H1 (cell line): ENCODE results near the gene RPL21. TPM values are rescaled to one million over a fixed set of nuclear protein-coding genes. Genes with fewer than 3 reads are reported as not detected.

Experiments used
- CTCF ChIA-PET: fragments of 300-600 bp; sonication (Branson Sonifier 250); formaldehyde crosslinking; loops from one replicate; lab custom pipeline; 2021; ENCODE audit not compliant: partially characterized antibody; lab: Charles Lee
- POLR2A ChIA-PET: fragments of 300-600 bp; sonication (Branson Sonifier 250); formaldehyde crosslinking; loops from one replicate; lab custom pipeline; 2021; ENCODE audit warnings: inconsistent platforms; ENCODE audit not compliant: partially characterized antibody; lab: Charles Lee
- DNase-seq, 2 experiments: peaks; one replicate each; pipeline versions ENCODE4 v3.0.0 to v3.0.0-alpha.2; 2010 to 2022; ENCODE audit warnings: low spot score in 2 of 2, low read depth in 1 of 2, mixed read lengths in 1 of 2
- FAIRE-seq: peaks from 2 replicates; lab custom pipeline; 2011; peaks lifted over from hg19 to GRCh38; lab: Jason Lieb, UNC
- H2AFZ ChIP-seq: 2 replicates; pipeline ENCODE4 v1.8.1; 2012; ENCODE audit warnings: low read length, inconsistent platforms
- H2AK5ac ChIP-seq: 2 replicates; pipeline ENCODE4 v1.6.1; 2013; ENCODE audit warnings: low read depth, low read length
- H2BK120ac ChIP-seq: replicated peaks from 2 replicates; pipeline ENCODE3; 2013; ENCODE audit warnings: low read depth, low read length, inconsistent platforms
- H2BK12ac ChIP-seq: 2 replicates; pipeline ENCODE4 v1.6.1; 2013; ENCODE audit warnings: low read depth, low read length
- H2BK15ac ChIP-seq: 2 replicates; pipeline ENCODE4 v1.6.1; 2013; ENCODE audit warnings: low read length
- H2BK20ac ChIP-seq: 2 replicates; pipeline ENCODE4 v1.6.1; 2013; ENCODE audit warnings: low read length
- H2BK5ac ChIP-seq: 2 replicates; pipeline ENCODE4 v1.6.1; 2013; ENCODE audit warnings: low read depth, low read length
- H3K14ac ChIP-seq: 2 replicates; pipeline ENCODE4 v1.6.1; 2013; ENCODE audit warnings: inconsistent platforms; ENCODE audit not compliant: insufficient read length
- H3K18ac ChIP-seq: 2 replicates; pipeline ENCODE4 v1.6.1; 2013; ENCODE audit warnings: low read length; ENCODE audit errors: extremely low read depth
- H3K23ac ChIP-seq: 2 replicates; pipeline ENCODE4 v1.6.1; 2013; ENCODE audit warnings: inconsistent platforms; ENCODE audit not compliant: insufficient read length
- H3K23me2 ChIP-seq: 2 replicates; pipeline ENCODE4 v1.6.1; 2013; ENCODE audit warnings: low read depth, low read length
- H3K27ac ChIP-seq: 2 replicates; pipeline ENCODE4 v1.6.1; 2011; ENCODE audit warnings: low read depth, low read length, inconsistent platforms
- H3K27me3 ChIP-seq, 4 experiments: replicated peaks in 1 of 4; 1 replicate in 1 of 4; 2 replicates in 3 of 4; pipeline versions ENCODE4 v1.6.1 to v1.8.1; 2011 to 2013; ENCODE audit warnings: low read length in 3 of 4, mild to moderate bottlenecking in 3 of 4, inconsistent platforms in 2 of 4, mixed read lengths in 2 of 4, moderate library complexity in 1 of 4; ENCODE audit not compliant: control insufficient read depth in 3 of 4, insufficient read depth in 3 of 4; ENCODE audit errors: extremely low read depth in 1 of 4
- H3K36me3 ChIP-seq, 4 experiments: 2 replicates each; pipeline versions ENCODE4 v1.6.1 to v1.8.1; 2011 to 2013; ENCODE audit warnings: mild to moderate bottlenecking in 4 of 4, low read length in 3 of 4, moderate library complexity in 2 of 4, control low read depth in 1 of 4, inconsistent platforms in 1 of 4; ENCODE audit not compliant: insufficient read depth in 4 of 4, control insufficient read depth in 2 of 4
- H3K4ac ChIP-seq: replicated peaks from 2 replicates; pipeline ENCODE3; 2013; ENCODE audit warnings: low read length, low read depth, mixed read lengths, inconsistent platforms; ENCODE audit not compliant: insufficient read length
- H3K4me1 ChIP-seq, 4 experiments: replicated peaks in 1 of 4; 1 replicate in 1 of 4; 2 replicates in 3 of 4; pipeline versions ENCODE4 v1.6.1 to v1.8.1; 2011 to 2013; ENCODE audit warnings: low read length in 3 of 4, inconsistent platforms in 2 of 4, mixed read lengths in 1 of 4; ENCODE audit not compliant: insufficient read depth in 4 of 4, control insufficient read depth in 3 of 4
- H3K4me2 ChIP-seq, 2 experiments: 2 replicates each; pipeline versions ENCODE4 v1.6.1 to v1.8.1; 2011 to 2013; ENCODE audit warnings: low read depth in 2 of 2, low read length in 2 of 2, control low read depth in 1 of 2, inconsistent platforms in 1 of 2, mild to moderate bottlenecking in 1 of 2; ENCODE audit not compliant: insufficient read depth in 1 of 2
- H3K4me3 ChIP-seq, 4 experiments: fragments of 200-600, 300-600 bp in 1 of 4; sonication (generic), shearing (Covaris generic), sonication (Bioruptor Twin) in 1 of 4; 2 replicates each; pipeline versions ENCODE4 v1.5.1 to v1.8.1; 2011 to 2016; ENCODE audit warnings: low read length in 4 of 4, low read depth in 3 of 4, control low read depth in 2 of 4, inconsistent platforms in 2 of 4, mild to moderate bottlenecking in 2 of 4, mixed read lengths in 1 of 4, moderate library complexity in 1 of 4; ENCODE audit not compliant: insufficient read depth in 2 of 4; ENCODE audit errors: extremely low read depth in 1 of 4
- H3K56ac ChIP-seq: replicated peaks from 2 replicates; pipeline ENCODE3; 2013; ENCODE audit warnings: low read depth, mild to moderate bottlenecking, mixed read lengths, low read length, inconsistent platforms; ENCODE audit not compliant: insufficient read length
- H3K79me1 ChIP-seq: 2 replicates; pipeline ENCODE4 v1.6.1; 2013; ENCODE audit warnings: low read depth, low read length, control low read depth
- H3K79me2 ChIP-seq, 2 experiments: 2 replicates each; pipeline versions ENCODE4 v1.6.1 to v1.8.1; 2012 to 2013; ENCODE audit warnings: low read length in 2 of 2, mild to moderate bottlenecking in 2 of 2, inconsistent platforms in 1 of 2; ENCODE audit not compliant: insufficient read depth in 2 of 2, control insufficient read depth in 1 of 2
- H3K9ac ChIP-seq, 4 experiments: replicated peaks in 1 of 4; 1 replicate in 1 of 4; 2 replicates in 3 of 4; pipeline versions ENCODE4 v1.6.1 to v1.8.1; 2011 to 2013; ENCODE audit warnings: low read depth in 3 of 4, low read length in 3 of 4, control low read depth in 2 of 4, mild to moderate bottlenecking in 2 of 4, moderate library complexity in 2 of 4, inconsistent platforms in 1 of 4; ENCODE audit errors: extremely low read depth in 1 of 4
- H3K9me3 ChIP-seq, 2 experiments: 2 replicates each; pipeline versions ENCODE4 v1.6.1 to v1.8.1; 2012 to 2013; ENCODE audit warnings: mild to moderate bottlenecking in 2 of 2, moderate library complexity in 2 of 2, control low read depth in 1 of 2, inconsistent platforms in 1 of 2, low read depth in 1 of 2, low read length in 1 of 2, mixed read lengths in 1 of 2; ENCODE audit not compliant: insufficient read depth in 2 of 2
- H4K20me1 ChIP-seq, 2 experiments: replicated peaks in 1 of 2; 2 replicates each; pipeline versions ENCODE3 to v1.8.1; 2011 to 2013; ENCODE audit warnings: inconsistent platforms in 2 of 2, low read length in 2 of 2, mild to moderate bottlenecking in 1 of 2; ENCODE audit not compliant: insufficient read depth in 2 of 2, control insufficient read depth in 1 of 2
- H4K5ac ChIP-seq: 2 replicates; pipeline ENCODE4 v1.6.1; 2013; ENCODE audit warnings: low read length, low read depth, mixed read lengths, inconsistent platforms; ENCODE audit not compliant: insufficient read length
- H4K8ac ChIP-seq: 2 replicates; pipeline ENCODE4 v1.8.0; 2013; ENCODE audit warnings: mild to moderate bottlenecking, moderate library complexity, low read length, inconsistent platforms; ENCODE audit not compliant: insufficient read depth; ENCODE audit errors: extremely low read depth
- H4K91ac ChIP-seq: replicated peaks from 2 replicates; pipeline ENCODE3; 2013; ENCODE audit warnings: low read length, mixed read lengths, inconsistent platforms; ENCODE audit not compliant: insufficient read length
- ATF2 ChIP-seq: IDR thresholded peaks from 2 replicates; pipeline ENCODE4 v1.6.1; 2012; ENCODE audit warnings: low read length, inconsistent platforms
- CBX8 ChIP-seq: fragments of 300-800, 300-1000 bp; sonication (generic); IDR thresholded peaks from 2 replicates; pipeline ENCODE4 v1.7.1; 2016; ENCODE audit warnings: low read depth, low read length, borderline replicate concordance
- EZH2 ChIP-seq: fragments of 200-600 bp; sonication (generic); IDR thresholded peaks from 2 replicates; pipeline ENCODE4 v1.7.1; 2012; ENCODE audit warnings: low read depth, mild to moderate bottlenecking, moderate library complexity, low read length, inconsistent platforms; ENCODE audit not compliant: severe bottlenecking
- JUN ChIP-seq: IDR thresholded peaks from 2 replicates; pipeline ENCODE4 v1.6.1; 2011; ENCODE audit warnings: low read depth, mild to moderate bottlenecking, improper control_type of control experiment, low read length
- MAFK ChIP-seq: IDR thresholded peaks from 2 replicates; pipeline ENCODE4 v1.6.1; 2012; ENCODE audit warnings: low read depth, mild to moderate bottlenecking, improper control_type of control experiment, low read length
- NANOG ChIP-seq: IDR thresholded peaks from 2 replicates; pipeline ENCODE4 v1.6.1; 2011; ENCODE audit warnings: low read length, low read depth, mild to moderate bottlenecking, inconsistent platforms; ENCODE audit not compliant: insufficient read depth, poor library complexity, severe bottlenecking
- SRF ChIP-seq: IDR thresholded peaks from 2 replicates; pipeline ENCODE4 v1.6.1; 2011; ENCODE audit warnings: mild to moderate bottlenecking, low read depth, low read length, moderate library complexity
- SUZ12 ChIP-seq: fragments of 200-600 bp; sonication (generic); IDR thresholded peaks from 2 replicates; pipeline ENCODE4 v1.6.1; 2012; ENCODE audit warnings: mild to moderate bottlenecking, inconsistent platforms, low read length, moderate library complexity, mixed read lengths
- USF2 ChIP-seq: IDR thresholded peaks from 2 replicates; pipeline ENCODE4 v1.6.1; 2011; ENCODE audit warnings: low read length, improper control_type of control experiment
- YY1 ChIP-seq: IDR thresholded peaks from 2 replicates; pipeline ENCODE4 v1.6.1; 2011; ENCODE audit warnings: low read depth, mild to moderate bottlenecking, low read length
- WGBS, 2 experiments: shearing (Covaris generic) in 1 of 2; methylation state at CpG; one replicate each; pipeline versions ENCODE4 v1.1.6 to v1.1.7; 2013 to 2015; ENCODE audit warnings: low lambda C conversion rate in 2 of 2, mixed read lengths in 2 of 2, inconsistent platforms in 1 of 2, low coverage in 1 of 2, missing lambda C conversion rate in 1 of 2; ENCODE audit not compliant: insufficient replicate concordance in 2 of 2, insufficient coverage in 1 of 2, insufficient read length in 1 of 2; ENCODE audit errors: extremely low coverage in 1 of 2, missing lambda C conversion rate in 1 of 2; 5-methylcytosine and 5-hydroxymethylcytosine counted together
- polyA plus RNA-seq, 7 experiments: library from polyadenylated mRNA; depleted of rRNA in 3 of 7; stranded (reverse) in 5 of 7; unstranded in 2 of 7; fragments of >200 nt in 5 of 7; fragments of 200-250 nt in 2 of 7; gene quantifications; 1 replicate in 5 of 7; 2 replicates in 1 of 7; 4 replicates in 1 of 7; pipeline versions ENCODE4 v1.2.1 to v1.2.3, GENCODE V29; 2011 to 2013; ENCODE audit warnings: missing spikeins in 2 of 7, mixed read lengths in 2 of 7
- total RNA-seq: library from RNA; stranded (reverse); fragmentation: NEBNext Ultra II Directional; extraction: Animal tissue kit (Norgen Biotek cat#: 25700); gene quantifications from 2 replicates; pipeline ENCODE4 v1.2.1, GENCODE V29; 2021

Gene RPL21
- total and polyA plus RNA-seq, 2 of the 8 experiments (the other 6 are each of a cell fraction or from before 2014, with no cell fraction given) = 624 to 1,283 TPM

- no peaks in the 10 kb centered on the region for H3K79me2 ChIP-seq
- H4K91ac ChIP-seq = no peak overlapping the region
- ChIA-PET CTCF (interaction anchor here (0.5 to 2.5 kb wide), 8 partner anchors 8 to 244 kb away, joined by 3 to 8 read pairs (median 4); partner anchors contain the start of gene RASL11A), POLR2A (interaction anchor here (1.3 kb wide), 1 partner anchor 9 kb away, joined by 4 read pairs; no protein-coding TSS in a partner anchor)
- no peak overlapping the region for H3K27ac ChIP-seq
- H3K4me1 ChIP-seq = no peaks in the 10 kb centered on the region
- no peak overlapping the region for H2BK5ac ChIP-seq
- H3K23me2 ChIP-seq = no peaks in the 10 kb centered on the region
- H3K14ac ChIP-seq = no peak overlapping the region
- H3K4ac ChIP-seq = no peak overlapping the region
- H2AK5ac ChIP-seq = no peak overlapping the region
- no peak overlapping the region for H3K9ac ChIP-seq
- H3K4me3 ChIP-seq = no peak overlapping the region
- no peak overlapping the region for H2BK120ac ChIP-seq
- no peaks in the 10 kb centered on the region for H3K9me3 ChIP-seq
- no peak overlapping the region for H3K4me2 ChIP-seq
- no peak overlapping the region for H3K18ac ChIP-seq
- H2BK12ac ChIP-seq = no peak overlapping the region
- no peaks in the 10 kb centered on the region for H3K27me3 ChIP-seq
- no peak overlapping the region for H4K5ac ChIP-seq
- H3K23ac ChIP-seq = no peak overlapping the region
- H3K56ac ChIP-seq = no peak overlapping the region
- no peak overlapping the region for H2BK20ac ChIP-seq
- FAIRE-seq (no peak), DNase-seq (no peak)
- H4K8ac ChIP-seq = no peak overlapping the region
- H2BK15ac ChIP-seq = no peak overlapping the region
- no peaks in the 10 kb centered on the region for H4K20me1 ChIP-seq
- no peaks in the 10 kb centered on the region for H3K36me3 ChIP-seq
- WGBS, 2 experiments = 89% methylated on average over 2 of the region's 2 CpGs; no CpG with 5 or more reads in 1 of the 2 experiments
- peak overlapping the region; percentile 67; the same call in 1 of the 2 replicates for H2AFZ ChIP-seq
- H3K79me1 ChIP-seq = no peaks in the 10 kb centered on the region
- TF ChIP-seq CBX8 (no peak), USF2 (no peak), JUN (no peak), EZH2 (no peak), MAFK (no peak), NANOG (no peak), ATF2 (no peak), SRF (no peak), SUZ12 (no peak), YY1 (no peak)
Observed at GRCh38 chr13:27289011-27289665, 37.8 kb downstream of the RPL21 start.
